K562 (cell line): ENCODE measurements around the gene ARID3A. TPM values are rescaled to one million over a fixed set of nuclear protein-coding genes. Genes with fewer than 3 reads are reported as not detected.

Experiments used
- ATAC-seq: fragments of 200-7000 bp; cut with Tn5 transposase; 3 replicates; pipeline ENCODE4 v1.9.1; 2020; ENCODE audit warnings: moderate library complexity
- BruUV-seq: library from RNA; stranded (reverse); fragments of 400-500 nt; replicated peaks from 2 replicates; lab custom pipeline; 2021; lab: Mats Ljungman, UMichigan
- CTCF ChIA-PET: fragments of 300-600 bp; formaldehyde crosslinking; extraction: SDS; loops from one replicate; lab custom pipeline; 2021; ENCODE audit warnings: low intra/inter-chr PET ratio; lab: Yijun Ruan, JAX
- POLR2A ChIA-PET: fragments of 300-600, 350-650 bp; sonication (Branson Sonifier 250); formaldehyde crosslinking; extraction: SDS; loops from one replicate; lab custom pipeline; 2021; ENCODE audit warnings: antibody characterized with exemption, inconsistent platforms; lab: Yijun Ruan, JAX
- DNase-seq, 4 experiments: peaks; one replicate each; pipeline versions ENCODE4 v3.0.0 to v3.0.0-alpha.2; 2011 to 2018; ENCODE audit warnings: low spot score in 3 of 4, mixed read lengths in 3 of 4; ENCODE audit errors: extremely low read depth in 1 of 4
- FAIRE-seq: peaks from 2 replicates; lab custom pipeline; 2011; peaks lifted over from hg19 to GRCh38; lab: Jason Lieb, UNC
- H2AFZ ChIP-seq: 2 replicates; pipeline ENCODE4 v1.6.0; 2011; ENCODE audit warnings: low read depth, low read length, control low read depth, inconsistent platforms
- H3K27ac ChIP-seq: fragments of 200-600 bp; 3 replicates; pipeline ENCODE4 v1.8.0; 2011; ENCODE audit warnings: low read depth, mild to moderate bottlenecking, control low read depth, inconsistent platforms, low read length, moderate library complexity, mixed read lengths; ENCODE audit errors: extremely low read depth
- H3K27me3 ChIP-seq, 2 experiments: fragments of 300-600 bp in 1 of 2; 2 replicates in 1 of 2; 3 replicates in 1 of 2; pipeline versions ENCODE4 v1.6.0 to v1.8.0; 2011; ENCODE audit warnings: inconsistent platforms in 2 of 2, low read length in 2 of 2, mild to moderate bottlenecking in 1 of 2, mixed read lengths in 1 of 2, moderate library complexity in 1 of 2; ENCODE audit not compliant: control insufficient read depth in 2 of 2, insufficient read depth in 2 of 2
- H3K36me3 ChIP-seq: fragments of 300-600 bp; 3 replicates; pipeline ENCODE4 v1.8.0; 2011; ENCODE audit warnings: mild to moderate bottlenecking, low read length, inconsistent platforms; ENCODE audit not compliant: control insufficient read depth, insufficient read depth
- H3K4me1 ChIP-seq, 2 experiments: fragments of 200-600 bp in 1 of 2; replicated peaks in 1 of 2; 2 replicates in 1 of 2; 3 replicates in 1 of 2; pipeline versions ENCODE4 v1.5.1 to v1.8.0; 2011; ENCODE audit warnings: inconsistent platforms in 2 of 2, low read length in 2 of 2, mild to moderate bottlenecking in 1 of 2, mixed read lengths in 1 of 2, moderate library complexity in 1 of 2; ENCODE audit not compliant: control insufficient read depth in 2 of 2, insufficient read depth in 2 of 2
- H3K4me2 ChIP-seq: 2 replicates; pipeline ENCODE4 v1.6.1; 2011; ENCODE audit warnings: low read length, control low read depth, inconsistent platforms, mixed read lengths; ENCODE audit not compliant: insufficient read depth
- H3K4me3 ChIP-seq: fragments of 200-600 bp; sonication (generic), shearing (Covaris generic); 2 replicates; pipeline ENCODE4 v1.5.1; 2016; ENCODE audit warnings: control low read depth, inconsistent platforms
- H3K79me2 ChIP-seq: fragments of 200-600 bp; 3 replicates; pipeline ENCODE4 v1.8.0; 2011; ENCODE audit warnings: low read length, inconsistent platforms; ENCODE audit not compliant: control insufficient read depth, insufficient read depth
- H3K9ac ChIP-seq, 2 experiments: 2 replicates each; pipeline versions ENCODE4 v1.6.0 to v1.6.1; 2011; ENCODE audit warnings: low read depth in 2 of 2, low read length in 2 of 2, control low read depth in 1 of 2, inconsistent platforms in 1 of 2, mild to moderate bottlenecking in 1 of 2, mixed read lengths in 1 of 2; ENCODE audit not compliant: insufficient read depth in 1 of 2
- H3K9me1 ChIP-seq: one replicate; pipeline ENCODE4 v1.6.0; 2011; ENCODE audit warnings: inconsistent platforms, mild to moderate bottlenecking, low read length, moderate library complexity; ENCODE audit not compliant: control insufficient read depth, insufficient read depth
- H3K9me3 ChIP-seq: replicated peaks from 2 replicates; pipeline ENCODE4 v1.5.1; 2011; ENCODE audit warnings: low read depth, low read length, inconsistent platforms; ENCODE audit not compliant: control insufficient read depth, insufficient read depth
- H4K20me1 ChIP-seq: replicated peaks from 2 replicates; pipeline ENCODE4 v1.6.1; 2011; ENCODE audit warnings: low read length, inconsistent platforms, mixed read lengths; ENCODE audit not compliant: control insufficient read depth, insufficient read depth
- ADNP ChIP-seq: fragments of 200-800 bp; sonication (Bioruptor generic); IDR thresholded peaks from 2 replicates; pipeline ENCODE4 v1.6.1; 2016; ENCODE audit warnings: missing genetic modification characterization, missing compliant biosample characterization
- CREB3 ChIP-seq: fragments of 450-650 bp; conservative IDR thresholded peaks from 2 replicates; pipeline ENCODE4 v1.6.1; 2016; ENCODE audit warnings: missing genetic modification characterization, low read depth, mild to moderate bottlenecking, missing compliant biosample characterization, moderate library complexity
- HDGF ChIP-seq: fragments of 450-650 bp; IDR thresholded peaks from 2 replicates; pipeline ENCODE4 v1.6.1; 2016
- KLF1 ChIP-seq: fragments of 450-650 bp; IDR thresholded peaks from 2 replicates; pipeline ENCODE4 v1.6.1; 2016; ENCODE audit warnings: missing genetic modification characterization, missing compliant biosample characterization
- KLF10 ChIP-seq: fragments of 250-450 bp; sonication (Bioruptor Pico); IDR thresholded peaks from 2 replicates; pipeline ENCODE4 v1.6.1; 2021; ENCODE audit warnings: matching md5 sums
- MBD2 ChIP-seq: sonication (generic); IDR thresholded peaks from 2 replicates; pipeline ENCODE4 v1.6.1; 2016; ENCODE audit warnings: low read depth, borderline replicate concordance
- MCM2 ChIP-seq: fragments of 450-650 bp; IDR thresholded peaks from 2 replicates; pipeline ENCODE4 v1.6.1; 2017; ENCODE audit warnings: low read depth, mild to moderate bottlenecking
- PHB ChIP-seq: fragments of 250-450 bp; sonication (Bioruptor Pico); IDR thresholded peaks from 2 replicates; pipeline ENCODE4 v1.5.0; 2021
- PTBP1 ChIP-seq: fragments of 200-400 bp; formaldehyde crosslinking; IDR thresholded peaks from 2 replicates; pipeline ENCODE4 v1.6.1; 2017; ENCODE audit warnings: low read depth, low read length
- RBM25 ChIP-seq: fragments of 200-400 bp; formaldehyde crosslinking; IDR thresholded peaks from 2 replicates; pipeline ENCODE4 v1.6.1; 2018; ENCODE audit warnings: low read length, low read depth, moderate library complexity; ENCODE audit not compliant: severe bottlenecking
- SIRT6 ChIP-seq: IDR thresholded peaks from one replicate; pipeline ENCODE4 v1.6.1; 2012; ENCODE audit warnings: low read depth, mild to moderate bottlenecking, control low read depth, inconsistent platforms, low read length, moderate library complexity
- SMAD4 ChIP-seq: fragments of 250-450 bp; sonication (Bioruptor Pico); conservative IDR thresholded peaks from 2 replicates; pipeline ENCODE4 v1.8.0; 2021; ENCODE audit warnings: inconsistent platforms, mild to moderate bottlenecking, moderate library complexity
- SUPT5H ChIP-seq: fragments of 450-650 bp; IDR thresholded peaks from 2 replicates; pipeline ENCODE4 v1.6.1; 2016
- TRIM28 ChIP-seq: fragments of 450-650 bp; IDR thresholded peaks from 2 replicates; pipeline ENCODE4 v1.6.1; 2017
- USF2 ChIP-seq: sonication (generic); formaldehyde crosslinking; IDR thresholded peaks from 2 replicates; pipeline ENCODE4 v1.5.0; 2020; ENCODE audit warnings: missing genetic modification reagents
- ZBED1 ChIP-seq: IDR thresholded peaks from 2 replicates; pipeline ENCODE4 v1.6.1; 2014
- ZFP36 ChIP-seq: fragments of 150-350 bp; IDR thresholded peaks from 2 replicates; pipeline ENCODE4 v1.6.1; 2018; ENCODE audit warnings: low read length, low read depth; ENCODE audit not compliant: partially characterized antibody
- ZKSCAN8 ChIP-seq: fragments of 200-800 bp; sonication (Bioruptor generic); IDR thresholded peaks from 2 replicates; pipeline ENCODE4 v1.6.1; 2016; ENCODE audit warnings: missing genetic modification characterization, missing compliant biosample characterization
- ZNF274 ChIP-seq: IDR thresholded peaks from 2 replicates; pipeline ENCODE4 v1.6.1; 2011; ENCODE audit warnings: low read depth, mild to moderate bottlenecking, low read length, moderate library complexity, borderline replicate concordance
- ZNF398 ChIP-seq: fragments of 250-450 bp; sonication (Bioruptor Pico); IDR thresholded peaks from 2 replicates; pipeline ENCODE4 v1.8.0; 2021; ENCODE audit warnings: moderate library complexity, mild to moderate bottlenecking, inconsistent platforms
- WGBS: fragments of 100-300 bp; shearing (Covaris generic); methylation state at CpG from one replicate; pipeline ENCODE4 v1.1.6; 2016; ENCODE audit warnings: low coverage, mixed read lengths; ENCODE audit not compliant: insufficient coverage; ENCODE audit errors: missing lambda C conversion rate; 5-methylcytosine and 5-hydroxymethylcytosine counted together
- in situ Hi-C: fragments of 300-500 bp; cut with MboI; formaldehyde crosslinking; loops from 4 replicates; pipeline ENCODE4 v1.15.0; 2018; ENCODE audit warnings: inconsistent platforms, mixed read lengths
- intact Hi-C: fragments of 100-400 bp; cut with micrococcal nuclease; formaldehyde crosslinking; loops from 2 replicates; pipeline ENCODE4 v1.14.2; 2022
- polyA plus RNA-seq, 8 experiments: library from polyadenylated mRNA; depleted of rRNA in 4 of 8; stranded (reverse) in 5 of 8; unstranded in 3 of 8; fragments of >200 nt; fragmentation: Nextera tagmentation in 2 of 8; fragmentation: Illumina TruSeq in 1 of 8; extraction: Ambion mirVana in 2 of 8; extraction: Trizol in 1 of 8; gene quantifications; 2 replicates each; pipeline versions ENCODE4 v1.2.1 to v1.2.3, GENCODE V29; 2011 to 2014; ENCODE audit warnings: inconsistent platforms in 1 of 8, missing spikeins in 1 of 8
- total RNA-seq, 7 experiments: library from RNA; depleted of rRNA in 6 of 7; stranded (reverse); fragments of >200 nt in 6 of 7; fragmentation: Illumina TruSeq in 2 of 7; extraction: Trizol in 2 of 7; gene quantifications; 2 replicates each; pipeline versions ENCODE4 v1.2.1 to v1.2.3, GENCODE V29; 2011 to 2021; ENCODE audit warnings: low replicate concordance in 1 of 7

ARID3A gene
- total and polyA plus RNA-seq, 9 of the 15 experiments (the other 6 are each of a cell fraction or from before 2014, with no cell fraction given), result 1.4 to 118 (median 31.2) TPM

GRCh38 chr19:943551-944170 lies 17.8 kb downstream of the ARID3A start:
- Histone ChIP-seq H3K79me2 (peaks cover 86% of the 10 kb centered on the region), H3K9me3 (no peaks in the 10 kb centered on the region), H3K9ac (peak overlapping the region in 1 of 2 experiments; percentile 81; a peak in 2 of 4 replicates), H3K4me2 (peak overlapping the region; percentile 55), H2AFZ (no peak overlapping the region), H3K4me3 (no peak overlapping the region), H4K20me1 (peaks cover 24% of the 10 kb centered on the region), H3K4me1 (peaks cover 13 to 80% of the 10 kb centered on the region in 2 experiments), H3K9me1 (peaks cover 6% of the 10 kb centered on the region), H3K27me3 (no peaks in the 10 kb centered on the region), H3K27ac (no peak overlapping the region), H3K36me3 (peaks cover 68% of the 10 kb centered on the region; the same call in 2 of the 3 replicates)
- ChIA-PET POLR2A (interaction anchor here (0.6 to 1.1 kb wide), 4 partner anchors 9 to 1038 kb away, joined by 3 to 4 read pairs (median 4); no protein-coding TSS in a partner anchor), CTCF (no interaction called here)
- ATAC-seq (no peak), FAIRE-seq (no peak), DNase-seq (no peak)
- intact Hi-C loops, result no loop called here
- in situ Hi-C loops, result no loop called here
- BruUV-seq, result no TSS peak
- whole genome bisulfite sequencing, result 52% methylated on average over 9 of the region's 17 CpGs
- TF ChIP-seq PHB (no peak), ZBED1 (no peak), TRIM28 (peak; percentile 61; the same call in 1 of the 2 replicates), ZNF274 (0 out of 2 replicates have a peak, but pooled peaks have one; percentile 1), HDGF (no peak), SIRT6 (no peak), ZKSCAN8 (CRISPR knock-in tag) (peak; percentile 98), KLF10 (CRISPR knock-in tag) (no peak), RBM25 (peak; percentile 50), KLF1 (tag) (no peak), ZNF398 (CRISPR knock-in tag) (no peak), PTBP1 (no peak), CREB3 (tag) (no peak), MCM2 (no peak), ADNP (tag) (peak; percentile 59; the same call in 1 of the 2 replicates), SMAD4 (no peak), USF2 (CRISPR knock-in tag) (no peak), ZFP36 (no peak), MBD2 (no peak), SUPT5H (peak; percentile 24; the same call in 1 of the 2 replicates)
